Endothelial cell of umbilical vein (primary cell): ENCODE data around the gene RNF112. TPM values are rescaled to one million over a fixed set of nuclear protein-coding genes. Genes with fewer than 3 reads are reported as not detected.

ENCODE experiments used
- BruUV-seq: library from RNA; stranded (reverse); fragments of 400-500 nt; replicated peaks from 2 replicates; lab custom pipeline; 2021; lab: Mats Ljungman, UMichigan
- CTCF ChIA-PET: fragments of 300-600, 350-600 bp; sonication (Branson Sonifier 250); formaldehyde crosslinking; loops from one replicate; lab custom pipeline; 2021; ENCODE audit warnings: antibody characterized with exemption, inconsistent platforms; lab: Charles Lee
- POLR2A ChIA-PET: fragments of 300-600, 350-600 bp; sonication (Branson Sonifier 250); formaldehyde crosslinking; loops from one replicate; lab custom pipeline; 2021; ENCODE audit warnings: antibody characterized with exemption, inconsistent platforms; lab: Charles Lee
- DNase-seq: peaks from one replicate; pipeline ENCODE4 v3.0.0-alpha.2; 2011; ENCODE audit warnings: low read depth, low spot score
- FAIRE-seq: peaks from 2 replicates; lab custom pipeline; 2011; peaks lifted over from hg19 to GRCh38; lab: Jason Lieb, UNC
- H2AFZ ChIP-seq: 2 replicates; pipeline ENCODE4 v1.6.0; 2012; ENCODE audit warnings: low read depth, low read length, control low read depth, inconsistent platforms
- H3K27ac ChIP-seq: 2 replicates; pipeline ENCODE4 v1.5.1; 2011; ENCODE audit warnings: low read depth, mild to moderate bottlenecking, control low read depth, low read length, moderate library complexity; ENCODE audit not compliant: insufficient read depth
- H3K27me3 ChIP-seq, 2 experiments: 2 replicates each; pipeline versions ENCODE4 v1.6.0 to v1.6.1; 2011; ENCODE audit warnings: low read length in 2 of 2, mixed read lengths in 1 of 2; ENCODE audit not compliant: control insufficient read depth in 2 of 2, insufficient read depth in 2 of 2
- H3K36me3 ChIP-seq, 2 experiments: 2 replicates in 1 of 2; 3 replicates in 1 of 2; pipeline ENCODE4 v1.5.1; 2011; ENCODE audit warnings: low read length in 2 of 2, mild to moderate bottlenecking in 1 of 2, moderate library complexity in 1 of 2; ENCODE audit not compliant: control insufficient read depth in 2 of 2, insufficient read depth in 2 of 2; ENCODE audit errors: extremely low read depth in 1 of 2
- H3K4me1 ChIP-seq: 3 replicates; pipeline ENCODE4 v1.5.1; 2011; ENCODE audit warnings: mild to moderate bottlenecking, low read length; ENCODE audit not compliant: control insufficient read depth, insufficient read depth; ENCODE audit errors: extremely low read depth
- H3K4me2 ChIP-seq: 2 replicates; pipeline ENCODE4 v1.6.1; 2011; ENCODE audit warnings: low read length, control low read depth, mixed read lengths; ENCODE audit not compliant: insufficient read depth
- H3K4me3 ChIP-seq, 3 experiments: fragments of 200-600 bp in 1 of 3; sonication (generic), shearing (Covaris generic) in 1 of 3; replicated peaks in 1 of 3; 2 replicates each; pipeline ENCODE4 v1.5.1; 2011 to 2016; ENCODE audit warnings: control low read depth in 3 of 3, low read length in 3 of 3, mild to moderate bottlenecking in 2 of 3, inconsistent platforms in 1 of 3, low read depth in 1 of 3, moderate library complexity in 1 of 3; ENCODE audit not compliant: insufficient read depth in 1 of 3
- H3K79me2 ChIP-seq: 2 replicates; pipeline ENCODE4 v1.6.0; 2012; ENCODE audit warnings: low read length, inconsistent platforms; ENCODE audit not compliant: control insufficient read depth, insufficient read depth
- H3K9ac ChIP-seq: replicated peaks from 2 replicates; pipeline ENCODE3; 2011; ENCODE audit warnings: low read length, control low read depth; ENCODE audit not compliant: insufficient read depth; ENCODE audit errors: extremely low read depth
- H3K9me1 ChIP-seq: replicated peaks from 3 replicates; pipeline ENCODE4 v1.6.0; 2011; ENCODE audit warnings: mild to moderate bottlenecking, low read length; ENCODE audit not compliant: control insufficient read depth, insufficient read depth; ENCODE audit errors: extremely low read depth
- H3K9me3 ChIP-seq: replicated peaks from 2 replicates; pipeline ENCODE4 v1.5.1; 2012; ENCODE audit warnings: low read length, inconsistent platforms; ENCODE audit not compliant: control insufficient read depth, insufficient read depth
- H4K20me1 ChIP-seq: replicated peaks from 2 replicates; pipeline ENCODE3; 2011; ENCODE audit warnings: mild to moderate bottlenecking, low read length; ENCODE audit not compliant: control insufficient read depth, insufficient read depth; ENCODE audit errors: extremely low read depth
- CTCF ChIP-seq, 2 donors: IDR thresholded peaks; 1 replicate in 1 of 2; 2 replicates in 1 of 2; pipeline ENCODE4 v1.5.1; 2011; ENCODE audit warnings: low read length in 2 of 2, mild to moderate bottlenecking in 2 of 2, moderate library complexity in 2 of 2, control low read depth in 1 of 2, inconsistent platforms in 1 of 2, low read depth in 1 of 2; ENCODE audit not compliant: insufficient read depth in 1 of 2; ENCODE audit errors: extremely low read depth in 1 of 2
- EZH2 ChIP-seq: IDR thresholded peaks from 2 replicates; pipeline ENCODE4 v1.6.1; 2012; ENCODE audit warnings: borderline replicate concordance, low read depth, mild to moderate bottlenecking, moderate library complexity, low read length, inconsistent platforms; ENCODE audit not compliant: severe bottlenecking
- FOS ChIP-seq: IDR thresholded peaks from 2 replicates; pipeline ENCODE4 v1.6.1; 2011; ENCODE audit warnings: mild to moderate bottlenecking, low read length, moderate library complexity, borderline replicate concordance; ENCODE audit not compliant: insufficient read depth
- GATA2 ChIP-seq: IDR thresholded peaks from 2 replicates; pipeline ENCODE4 v1.7.0; 2011; ENCODE audit warnings: low read depth, mild to moderate bottlenecking, moderate library complexity, mixed read lengths, low read length; ENCODE audit not compliant: insufficient read length, insufficient read depth
- JUN ChIP-seq: IDR thresholded peaks from 2 replicates; pipeline ENCODE4 v1.6.1; 2011; ENCODE audit warnings: borderline replicate concordance, low read depth; ENCODE audit not compliant: insufficient read length, insufficient read depth
- MAX ChIP-seq: IDR thresholded peaks from 2 replicates; pipeline ENCODE4 v1.6.1; 2011; ENCODE audit not compliant: insufficient read depth, insufficient read length
- MYC ChIP-seq: IDR thresholded peaks from one replicate; pipeline ENCODE4 v1.6.1; 2011; ENCODE audit warnings: mild to moderate bottlenecking, low read depth, low read length
- POLR2A ChIP-seq: IDR thresholded peaks from 2 replicates; pipeline ENCODE4 v1.6.1; 2012; ENCODE audit warnings: low read depth, mild to moderate bottlenecking, control low read depth, low read length
- POLR2AphosphoS5 ChIP-seq: IDR thresholded peaks from 2 replicates; pipeline ENCODE4 v1.6.1; 2012; ENCODE audit warnings: low read depth, mild to moderate bottlenecking, control low read depth, low read length, moderate library complexity; ENCODE audit not compliant: insufficient read depth
- dilution Hi-C: fragments of 300-500 bp; cut with MboI; formaldehyde crosslinking; loops from one replicate; pipeline ENCODE4 v1.15.0; 2019; ENCODE audit warnings: low sequenced_read_pairs; ENCODE audit not compliant: extremely low pct_ligation_motif_present
- intact Hi-C: fragments of 100-400 bp; cut with micrococcal nuclease; formaldehyde crosslinking; loops from one replicate; pipeline ENCODE4 v1.10.0; 2022
- polyA plus RNA-seq, 4 experiments: library from polyadenylated mRNA; depleted of rRNA in 3 of 4; stranded (reverse) in 3 of 4; unstranded in 1 of 4; fragments of >200 nt; gene quantifications; 2 replicates each; pipeline versions ENCODE4 v1.2.1 to v1.2.3, GENCODE V29; 2011 to 2012; ENCODE audit warnings: missing spikeins in 1 of 4
- total RNA-seq: library from RNA; stranded (reverse); gene quantifications from 2 replicates; pipeline ENCODE4 v1.2.3, GENCODE V29; 2021

Gene RNF112
- total and polyA plus RNA-seq, 2 donors (not counting 3 experiments of a cell fraction or from before 2014, with no cell fraction given) = 0.06 to 0.11 TPM

- FAIRE-seq = no peak
- CTCF ChIA-PET = interaction anchor here (4.2 kb wide), 1 partner anchor 13 kb away, joined by 23 read pairs; the partner anchor contains the start of gene B9D1
- Histone ChIP-seq H3K4me1 (peaks cover 7% of the 10 kb centered on the region), H3K27ac (no peak overlapping the region), H3K79me2 (peaks cover 15% of the 10 kb centered on the region), H3K4me3 (no peak overlapping the region), H3K36me3 (peaks cover 5% of the 10 kb centered on the region in 2 experiments), H3K9me1 (no peaks in the 10 kb centered on the region), H3K4me2 (no peak overlapping the region), H3K27me3 (no peaks in the 10 kb centered on the region), H4K20me1 (no peaks in the 10 kb centered on the region), H2AFZ (no peak overlapping the region), H3K9ac (no peak overlapping the region), H3K9me3 (no peaks in the 10 kb centered on the region)
- dilution Hi-C loops (no loop called here), intact Hi-C loops (loop anchor here (5.0 kb wide), 2 partner anchors 72 to 132 kb away; no protein-coding TSS in a partner anchor)
- POLR2A ChIA-PET = no interaction called here
- no TSS peak for BruUV-seq
- TF ChIP-seq JUN (no peak), FOS (no peak), MYC (no peak), MAX (no peak), POLR2A (no peak), GATA2 (no peak), CTCF (IDR thresholded peaks at IDR 0.05; ENCODE audit: extremely low read depth in 1 of 2, insufficient read depth in 1 of 2, low read depth in 1 of 2, low read length in 2 of 2) (no peak), POLR2AphosphoS5 (no peak), EZH2 (no peak)
- DNase-seq = no peak
Observed at GRCh38 chr17:19375732-19376131, 35.3 kb upstream of the RNF112 start.
